ENCODE results near the gene DHCR24.

Gene DHCR24

GRCh38 chr1:54814126-54814498, 72.9 kb downstream of the DHCR24 start:
- TF ChIP-seq CTCF (conservative IDR thresholded peaks at IDR 0.05; ENCODE audit: low read length) (no peak), EZH2phosphoT487 (IDR thresholded peaks at IDR 0.05; ENCODE audit: borderline replicate concordance) (no peak)
- H2AFZ ChIP-seq (ENCODE audit: low read length), result no peak overlapping the region
- no peaks in the 10 kb centered on the region for H3F3A ChIP-seq (ENCODE audit: low read depth)
- H3K79me2 ChIP-seq (ENCODE audit: insufficient read depth, low read length), result no peaks in the 10 kb centered on the region
- no peak overlapping the region for H3K9ac ChIP-seq (ENCODE audit: low read depth, low read length, poor library complexity, severe bottlenecking)
- no peaks in the 10 kb centered on the region for H3K9me2 ChIP-seq (replicated peaks; ENCODE audit: low read depth, low read length)
- H3K9me3 ChIP-seq (ENCODE audit: insufficient read depth, low read depth, low read length), result no peaks in the 10 kb centered on the region
- H4K20me1 ChIP-seq (ENCODE audit: insufficient read depth, low read length, poor library complexity, severe bottlenecking), result no peaks in the 10 kb centered on the region
- no peaks in the 10 kb centered on the region for H3K36me3 ChIP-seq (ENCODE audit: insufficient read depth, low read length)
- H3K4me1 ChIP-seq (ENCODE audit: insufficient read depth, low read length, poor library complexity, severe bottlenecking), result no peaks in the 10 kb centered on the region
- no peak overlapping the region for H3K4me2 ChIP-seq (ENCODE audit: low read depth, low read length, poor library complexity, severe bottlenecking)
- H3K4me3 ChIP-seq (ENCODE audit: low read length, poor library complexity, severe bottlenecking), result no peak overlapping the region
- H3K27me3 ChIP-seq (ENCODE audit: insufficient read depth, low read length, poor library complexity, severe bottlenecking), result no peaks in the 10 kb centered on the region

DNA sequence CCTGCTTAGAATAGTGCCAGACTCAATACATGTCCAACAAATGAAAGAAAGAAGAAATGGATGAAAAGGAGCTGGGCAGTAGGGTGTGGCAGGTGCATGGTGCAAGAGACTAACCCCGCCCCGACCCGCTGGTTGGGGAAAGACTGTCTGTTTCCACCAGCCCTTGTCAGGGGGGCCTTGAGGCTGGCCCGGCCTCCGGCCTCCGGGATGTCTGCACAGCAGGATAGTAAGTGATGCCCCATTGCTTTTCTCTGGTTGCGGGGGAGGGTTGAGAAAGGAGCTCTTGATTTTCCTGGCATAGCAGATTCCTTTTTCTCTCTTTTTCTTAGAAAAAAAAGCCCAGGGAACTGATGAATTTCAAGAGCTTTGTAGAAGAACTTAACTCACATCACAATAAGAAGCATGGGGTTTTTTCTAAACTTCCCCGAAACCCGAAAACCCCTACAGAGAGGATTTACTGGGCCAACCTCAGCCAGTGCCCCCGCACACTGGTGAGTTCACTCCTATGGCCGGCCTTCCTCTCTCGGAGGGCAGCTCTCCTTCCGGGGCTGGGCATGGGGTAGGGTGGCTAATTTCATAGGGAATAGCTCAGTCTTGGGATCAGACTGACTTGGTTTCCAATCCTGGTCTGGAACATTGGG, 73.4 kb downstream of the DHCR24 start:
- no peaks in the 10 kb centered on the region for H3K79me2 ChIP-seq (ENCODE audit: insufficient read depth, low read length)
- no peaks in the 10 kb centered on the region for H3K4me1 ChIP-seq (ENCODE audit: insufficient read depth, low read length, poor library complexity, severe bottlenecking)
- H3F3A ChIP-seq (ENCODE audit: low read depth), result no peaks in the 10 kb centered on the region

GRCh38 chr1:54812801-54813484, 74.1 kb downstream of the DHCR24 start:
- Histone ChIP-seq H3K4me2 (ENCODE audit: low read depth, low read length, poor library complexity, severe bottlenecking) (no peak overlapping the region), H3K4me1 (ENCODE audit: insufficient read depth, low read length, poor library complexity, severe bottlenecking) (no peaks in the 10 kb centered on the region), H3K27me3 (ENCODE audit: insufficient read depth, low read length, poor library complexity, severe bottlenecking) (no peaks in the 10 kb centered on the region), H3K4me3 (ENCODE audit: low read length, poor library complexity, severe bottlenecking) (no peak overlapping the region), H2AFZ (ENCODE audit: low read length) (no peak overlapping the region), H4K20me1 (ENCODE audit: insufficient read depth, low read length, poor library complexity, severe bottlenecking) (no peaks in the 10 kb centered on the region), H3K79me2 (ENCODE audit: insufficient read depth, low read length) (no peaks in the 10 kb centered on the region), H3K9me3 (ENCODE audit: insufficient read depth, low read depth, low read length) (no peaks in the 10 kb centered on the region), H3K9ac (ENCODE audit: low read depth, low read length, poor library complexity, severe bottlenecking) (no peak overlapping the region), H3K36me3 (ENCODE audit: insufficient read depth, low read length) (no peaks in the 10 kb centered on the region), H3F3A (ENCODE audit: low read depth) (no peaks in the 10 kb centered on the region), H3K9me2 (replicated peaks; ENCODE audit: low read depth, low read length) (no peaks in the 10 kb centered on the region)
- TF ChIP-seq CTCF (conservative IDR thresholded peaks at IDR 0.05; ENCODE audit: low read length), result no peak
- TF ChIP-seq EZH2phosphoT487 (IDR thresholded peaks at IDR 0.05; ENCODE audit: borderline replicate concordance), result no peak

More for the DNA sequence above, 73.4 kb downstream of the DHCR24 start:
- H3K4me3 ChIP-seq (ENCODE audit: low read length, poor library complexity, severe bottlenecking), result no peak overlapping the region
- TF ChIP-seq EZH2phosphoT487 (IDR thresholded peaks at IDR 0.05; ENCODE audit: borderline replicate concordance) (no peak), CTCF (conservative IDR thresholded peaks at IDR 0.05; ENCODE audit: low read length) (no peak)
- H3K27me3 ChIP-seq (ENCODE audit: insufficient read depth, low read length, poor library complexity, severe bottlenecking), result no peaks in the 10 kb centered on the region
- no peaks in the 10 kb centered on the region for H3K9me3 ChIP-seq (ENCODE audit: insufficient read depth, low read depth, low read length)
- no peaks in the 10 kb centered on the region for H3K9me2 ChIP-seq (replicated peaks; ENCODE audit: low read depth, low read length)
- no peaks in the 10 kb centered on the region for H3K36me3 ChIP-seq (ENCODE audit: insufficient read depth, low read length)
- H3K9ac ChIP-seq (ENCODE audit: low read depth, low read length, poor library complexity, severe bottlenecking), result no peak overlapping the region
- no peak overlapping the region for H2AFZ ChIP-seq (ENCODE audit: low read length)
- H3K4me2 ChIP-seq (ENCODE audit: low read depth, low read length, poor library complexity, severe bottlenecking), result no peak overlapping the region
- H4K20me1 ChIP-seq (ENCODE audit: insufficient read depth, low read length, poor library complexity, severe bottlenecking), result no peaks in the 10 kb centered on the region

Measured in Loucy (cell line).